ENCODE results near the gene ZDHHC7.

ZDHHC7 gene

DNA sequence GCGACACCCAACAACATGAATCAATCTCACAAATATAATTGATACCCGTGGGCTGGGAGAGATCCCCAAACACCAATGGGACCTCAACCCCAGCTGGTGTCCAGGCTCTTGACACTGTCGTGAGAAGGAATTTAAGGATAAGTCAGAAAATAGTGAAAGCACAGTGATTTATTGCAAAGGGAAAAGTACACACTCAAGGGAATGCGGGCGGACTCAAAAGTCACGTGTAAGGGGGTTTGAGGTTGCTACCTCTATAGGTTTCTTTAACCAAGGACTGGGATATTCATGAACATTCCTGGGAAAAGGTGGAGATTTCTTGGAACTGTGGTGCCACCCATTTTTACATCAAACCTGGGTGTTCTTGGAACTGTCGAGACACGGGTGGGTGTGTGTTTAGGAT, 6.3 kb upstream of the ZDHHC7 start:
- no peak for DNase-seq

DNA sequence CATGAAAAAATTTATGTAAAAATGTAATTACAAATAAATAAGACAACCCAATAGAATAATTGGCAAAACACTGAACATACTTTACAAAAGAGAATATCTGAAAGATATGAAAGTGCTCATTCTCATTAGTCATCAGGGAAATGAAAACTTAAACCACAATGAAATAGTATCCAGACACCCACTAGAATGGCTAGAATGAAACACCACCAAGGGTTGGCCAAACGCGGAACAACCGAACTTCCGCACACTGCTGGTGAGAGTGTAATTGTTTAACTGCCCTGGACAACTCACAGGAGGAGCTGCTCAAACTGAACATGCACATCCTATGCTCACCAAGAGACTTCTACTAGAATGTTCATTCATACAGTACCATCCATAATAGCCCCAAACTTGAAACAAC, 5.8 kb upstream of the ZDHHC7 start:
- no peak for DNase-seq

DNA sequence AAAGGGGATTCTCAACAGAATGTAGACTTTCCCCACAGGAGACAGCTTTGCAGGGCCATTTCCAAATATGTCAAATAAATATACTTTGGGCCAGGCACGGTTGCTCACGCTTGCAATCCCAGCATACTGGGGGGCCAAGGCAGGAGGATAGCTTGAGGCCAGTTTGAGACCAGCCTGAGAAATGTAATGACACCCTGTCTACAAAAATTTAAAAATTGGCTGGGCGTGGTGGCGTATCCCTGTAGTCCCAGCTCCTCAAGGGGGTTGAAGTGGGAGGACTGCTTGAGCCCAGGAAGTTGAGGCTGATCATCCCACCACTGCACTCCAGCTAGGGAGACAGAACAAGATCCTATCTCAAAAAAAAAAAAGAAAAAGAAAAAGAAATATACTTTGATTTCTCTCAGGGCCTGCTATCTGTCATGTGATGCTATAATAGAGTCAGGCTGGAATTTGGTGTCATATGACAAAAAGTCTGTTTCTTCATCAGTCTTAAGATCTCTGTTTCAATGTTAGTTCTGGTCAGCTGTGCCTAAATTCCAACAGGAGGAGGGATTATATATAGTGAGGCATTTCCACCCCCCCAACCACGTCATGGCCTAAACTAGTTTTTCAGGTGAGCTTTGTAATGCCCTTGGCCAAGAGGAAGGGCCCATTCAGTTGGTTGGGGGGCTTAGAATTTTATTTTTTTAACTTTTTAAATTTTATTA, 4.3 kb upstream of the ZDHHC7 start:
- DNase-seq = no peak

DNA sequence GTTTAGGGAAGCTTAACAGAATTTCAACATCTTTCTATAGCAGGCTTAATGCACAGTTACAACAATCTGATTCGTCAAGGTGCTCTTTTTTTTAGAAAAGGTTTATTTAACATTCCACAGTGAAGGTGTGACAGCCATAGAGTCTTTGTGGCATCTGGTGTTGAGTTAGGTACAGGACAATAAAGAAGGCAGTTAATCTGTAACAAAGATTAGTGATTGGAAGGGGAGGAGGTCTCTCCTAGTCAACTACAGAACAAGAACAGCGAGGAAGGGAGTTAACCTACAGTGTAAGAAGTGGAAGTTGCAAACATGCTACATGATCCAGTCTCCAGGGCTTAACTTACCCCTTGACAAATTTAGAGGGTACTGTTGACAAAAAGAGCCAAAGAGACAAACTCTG, 3.0 kb upstream of the ZDHHC7 start:
- DNase-seq = no peak

DNA sequence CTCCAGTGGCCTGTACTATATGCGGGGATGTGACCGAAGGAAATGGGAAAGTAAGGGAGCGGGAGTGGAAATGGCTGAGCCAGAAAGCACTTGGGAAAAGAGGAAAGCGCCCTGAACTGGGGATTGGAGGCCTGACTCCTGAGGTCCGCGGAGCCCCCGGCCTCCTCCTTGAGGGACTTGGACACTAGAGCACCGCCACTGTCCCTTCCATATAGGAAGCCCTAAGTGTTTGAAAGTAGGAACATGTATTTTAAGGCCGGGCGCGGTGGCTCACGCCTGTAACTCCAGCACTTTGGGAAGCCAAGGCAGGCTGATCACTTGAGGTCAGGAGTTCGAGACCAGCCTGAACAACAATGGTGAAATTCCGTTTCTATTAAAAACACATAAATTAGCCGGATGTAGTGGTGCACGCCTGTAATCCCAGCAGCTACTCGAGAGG, 530 bp upstream of the ZDHHC7 start:
- no peak for DNase-seq

DNA sequence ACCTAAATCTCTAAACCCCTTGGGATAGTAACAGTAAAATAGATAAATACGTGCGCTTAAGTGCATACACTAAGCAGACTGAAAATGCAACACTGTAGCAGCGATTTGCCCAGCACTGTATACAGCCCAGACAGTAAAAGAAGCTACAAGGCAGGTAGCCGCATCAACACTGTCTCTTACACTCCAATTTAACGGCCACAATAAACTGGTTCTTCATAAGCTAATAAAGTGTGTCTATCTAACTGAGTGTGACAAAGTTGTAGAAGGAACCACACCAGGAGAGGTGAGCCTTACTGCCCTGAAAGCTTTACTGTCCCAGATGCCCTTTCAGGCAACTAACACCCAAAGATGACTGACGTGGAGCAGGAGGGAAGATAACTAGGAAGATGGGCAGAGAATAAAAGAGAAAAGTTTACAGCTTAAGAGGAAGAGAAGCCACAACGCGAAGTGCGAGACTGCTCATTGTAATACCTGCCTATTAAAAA, 847 bp downstream of the ZDHHC7 start:
- DNase-seq = no peak

DNA sequence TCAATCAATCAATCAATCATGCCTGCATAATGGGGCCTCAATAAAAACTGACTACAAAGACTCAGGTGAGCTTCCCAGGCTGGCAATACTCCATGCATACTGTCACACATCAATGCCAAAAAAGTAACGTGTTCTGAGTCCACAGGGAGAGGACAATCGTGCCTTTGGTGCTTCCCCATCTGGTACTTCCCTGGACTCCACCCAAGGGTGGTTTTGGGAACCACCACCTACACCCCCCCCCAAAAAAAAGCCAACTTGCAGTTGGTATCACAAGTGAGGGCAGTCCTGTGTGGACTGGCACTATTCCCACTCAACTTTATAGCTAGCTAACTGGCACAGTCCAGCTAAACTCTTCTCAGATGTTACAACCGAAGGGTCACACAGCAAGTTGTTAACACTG, 3.1 kb downstream of the ZDHHC7 start:
- no peak for DNase-seq

DNA sequence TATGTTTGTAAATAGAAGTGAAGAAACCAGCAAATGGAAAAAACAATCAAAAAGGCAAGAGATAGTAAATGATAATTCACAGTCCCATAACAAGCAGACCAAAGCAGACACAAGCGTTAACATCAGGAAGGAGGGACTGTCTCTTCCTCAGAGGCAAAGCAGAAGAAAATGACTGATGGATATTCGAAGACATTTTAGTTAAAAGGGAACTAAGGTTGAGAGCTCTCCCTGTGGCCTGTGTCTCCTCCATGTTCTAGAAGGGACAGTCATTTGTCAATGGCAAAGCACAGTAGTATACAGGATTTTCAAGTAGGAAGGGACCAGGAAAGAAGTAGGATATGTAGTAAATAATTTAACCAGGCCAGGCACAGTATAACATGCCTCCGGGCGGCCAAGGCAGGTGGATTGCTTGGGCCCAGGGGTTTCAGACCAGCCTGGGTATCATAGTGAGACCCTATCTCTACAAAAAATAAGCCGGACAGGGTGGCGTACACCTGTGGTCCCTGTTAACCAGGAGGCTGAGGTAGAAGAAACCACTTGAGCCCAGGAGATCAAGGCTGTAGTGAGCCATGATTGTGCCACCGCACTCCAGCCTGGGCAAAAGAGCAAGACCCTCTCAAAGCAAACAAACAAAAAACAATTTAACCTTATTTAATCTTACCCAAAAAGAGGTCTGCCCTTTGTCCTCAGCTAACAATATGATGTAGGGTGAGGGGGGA, 3.7 kb downstream of the ZDHHC7 start:
- no peak for DNase-seq

DNA sequence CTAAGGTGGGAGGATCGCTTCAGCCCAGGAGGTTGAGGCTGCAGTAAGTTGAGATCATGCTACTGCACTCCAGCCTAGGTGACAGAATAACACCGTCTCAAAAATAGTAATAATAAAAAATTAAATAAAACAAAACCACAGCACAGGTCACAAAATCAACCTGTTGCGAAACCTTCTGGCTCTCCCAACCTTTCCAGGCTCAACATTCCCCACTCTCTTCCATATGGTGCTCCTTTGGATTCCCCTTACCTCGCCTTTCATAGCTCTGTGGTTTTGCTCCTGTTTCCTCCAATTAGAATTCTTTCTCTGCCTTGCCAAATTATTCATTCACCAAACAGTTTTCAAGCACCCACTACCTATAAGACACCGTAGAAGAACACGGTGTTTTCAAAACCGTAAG, 4.7 kb downstream of the ZDHHC7 start:
- DNase-seq = no peak

DNA sequence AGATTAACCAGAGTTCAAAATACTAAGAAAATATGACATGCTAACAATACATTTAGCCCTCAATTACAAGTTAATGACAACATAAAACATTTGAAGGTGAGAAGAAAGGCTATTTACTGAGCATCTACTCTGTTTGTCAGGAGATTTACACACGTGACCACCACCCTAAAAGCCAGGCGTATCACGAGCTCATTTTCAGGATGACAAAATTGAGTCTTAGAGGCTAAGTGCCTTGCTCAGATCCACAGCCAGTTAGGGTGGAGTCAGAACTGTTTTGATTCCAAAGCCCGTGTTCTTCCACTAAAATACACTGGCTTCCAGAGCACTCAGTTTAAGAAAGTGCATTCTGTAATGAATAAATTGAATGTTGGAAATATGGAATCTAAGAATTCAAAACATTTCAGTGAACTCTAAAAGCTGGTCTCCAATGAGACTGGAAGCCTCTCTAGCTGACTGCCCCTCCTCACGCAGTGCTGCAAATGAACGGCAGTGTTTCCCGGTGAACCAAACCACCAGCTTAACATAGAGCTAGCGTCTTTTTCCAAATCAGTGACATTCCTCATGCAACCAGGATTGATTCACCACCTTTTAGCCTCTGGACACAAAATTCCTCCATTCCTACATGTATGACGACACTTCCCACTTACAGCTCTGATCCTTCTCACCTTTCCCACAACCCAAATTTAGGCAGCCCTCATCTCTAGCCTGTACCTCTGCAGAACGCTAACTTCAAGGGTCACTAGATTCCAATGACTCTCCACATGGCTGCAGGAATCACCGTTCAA, 5.9 kb downstream of the ZDHHC7 start:
- DNase-seq = no peak

DNA sequence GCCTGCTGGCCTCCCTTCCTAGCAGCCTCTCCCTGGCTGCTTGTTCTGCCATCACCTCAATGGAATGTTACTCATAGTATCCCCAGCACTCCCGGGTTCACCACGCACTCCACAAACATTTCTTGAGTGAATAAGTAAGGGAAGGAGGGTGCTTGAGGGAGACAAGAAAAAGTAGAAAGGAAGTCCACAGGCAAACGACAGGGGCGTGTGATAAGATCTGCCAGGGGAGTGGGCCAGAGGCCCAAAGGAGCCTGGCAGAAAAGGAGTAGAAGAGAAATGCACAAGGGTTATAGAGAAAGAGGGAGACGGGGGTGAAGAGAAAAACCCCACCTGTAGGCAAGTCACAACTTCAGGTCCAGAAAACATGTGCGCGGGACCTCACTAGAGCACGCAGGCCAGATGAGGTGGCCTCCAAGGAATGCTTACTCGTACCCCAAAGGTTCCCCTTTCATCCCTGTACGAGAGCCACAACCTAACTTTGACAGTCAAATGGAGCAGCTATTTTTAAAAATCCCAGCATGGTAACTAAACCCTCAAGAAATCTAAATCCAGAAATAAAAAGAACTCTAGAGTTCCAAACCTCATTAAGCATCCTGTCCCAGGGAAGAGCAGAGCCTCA, 6.6 kb downstream of the ZDHHC7 start:
- DNase-seq = no peak

DNA sequence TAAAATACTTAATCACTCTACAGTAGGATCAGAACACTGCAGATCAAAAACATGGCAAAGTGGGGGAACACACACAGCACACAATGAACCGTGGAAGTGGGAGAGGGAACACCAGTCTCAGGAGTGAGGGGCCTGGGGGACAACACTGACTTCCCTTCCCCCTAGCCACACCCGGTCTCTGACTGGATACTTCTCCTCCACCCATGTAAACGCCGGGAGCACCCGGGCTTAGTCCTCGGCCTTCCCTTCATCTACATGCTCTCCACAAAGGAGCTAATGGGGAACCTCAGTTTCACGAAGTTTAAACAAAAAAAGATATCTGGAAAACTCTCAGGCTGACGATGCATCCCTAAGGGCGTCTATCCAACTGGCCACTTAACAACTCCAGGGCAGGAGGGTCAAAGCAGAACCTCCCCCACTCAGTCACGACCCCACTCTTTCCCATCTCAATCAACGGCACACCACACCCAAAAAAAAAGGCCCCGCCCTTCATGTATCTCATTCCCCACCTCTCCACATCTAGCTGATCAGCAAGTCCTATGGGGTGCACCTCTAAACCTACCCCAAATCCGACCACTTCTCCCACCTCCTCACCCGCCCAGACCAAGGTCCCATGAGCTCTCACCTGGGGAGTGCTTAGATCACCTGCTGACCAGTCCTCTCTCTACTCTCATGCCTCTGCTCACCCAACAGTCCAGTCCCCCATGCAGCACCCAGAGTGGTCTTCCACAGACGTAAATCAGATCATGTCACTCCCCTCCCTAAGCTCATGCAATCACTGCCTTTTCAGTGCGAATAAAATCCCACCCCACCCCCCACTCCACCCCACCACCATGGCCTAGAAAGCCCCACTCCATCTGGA, 7.4 kb downstream of the ZDHHC7 start:
- DNase-seq = no peak

DNA sequence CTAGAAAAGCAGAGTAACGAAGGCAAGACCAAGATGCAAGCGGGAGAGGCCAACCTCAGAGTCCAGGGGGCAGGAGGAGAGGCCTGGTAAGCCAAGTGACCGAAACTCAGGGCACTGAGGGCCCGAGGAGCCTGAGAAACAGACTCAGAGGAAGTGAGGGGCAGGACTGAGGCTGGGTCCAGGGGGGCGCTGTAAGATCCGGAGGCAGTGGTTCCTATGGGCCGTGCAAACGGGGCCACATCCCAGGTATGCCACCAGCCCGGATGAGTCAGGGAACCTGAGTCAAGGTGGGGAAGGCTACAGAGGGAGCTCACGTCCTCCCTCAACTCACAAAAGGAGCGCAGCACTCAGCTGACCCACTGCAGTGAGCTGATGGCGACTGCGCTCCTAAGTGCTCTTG, 8.3 kb downstream of the ZDHHC7 start:
- no peak for DNase-seq

DNA sequence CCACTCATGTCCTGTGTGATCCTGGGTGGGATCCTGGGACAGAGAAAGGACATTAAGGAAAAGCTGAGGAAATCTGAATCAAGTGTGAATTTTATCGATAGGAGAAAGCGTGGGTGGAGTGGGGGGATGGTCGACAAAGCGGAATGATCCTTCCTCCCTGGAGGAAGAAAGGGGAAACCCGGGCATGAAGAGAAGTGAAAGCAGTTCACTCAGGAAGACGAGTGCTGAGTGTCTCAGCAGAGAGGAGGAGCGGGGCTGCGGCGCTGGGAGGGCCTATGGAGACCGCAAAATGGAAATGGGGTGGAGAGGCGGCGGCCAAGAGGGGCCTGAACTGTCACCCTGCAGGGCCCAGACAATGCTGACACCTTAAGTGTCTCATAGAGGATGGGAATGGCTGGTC, 8.7 kb downstream of the ZDHHC7 start:
- no peak for DNase-seq

DNA sequence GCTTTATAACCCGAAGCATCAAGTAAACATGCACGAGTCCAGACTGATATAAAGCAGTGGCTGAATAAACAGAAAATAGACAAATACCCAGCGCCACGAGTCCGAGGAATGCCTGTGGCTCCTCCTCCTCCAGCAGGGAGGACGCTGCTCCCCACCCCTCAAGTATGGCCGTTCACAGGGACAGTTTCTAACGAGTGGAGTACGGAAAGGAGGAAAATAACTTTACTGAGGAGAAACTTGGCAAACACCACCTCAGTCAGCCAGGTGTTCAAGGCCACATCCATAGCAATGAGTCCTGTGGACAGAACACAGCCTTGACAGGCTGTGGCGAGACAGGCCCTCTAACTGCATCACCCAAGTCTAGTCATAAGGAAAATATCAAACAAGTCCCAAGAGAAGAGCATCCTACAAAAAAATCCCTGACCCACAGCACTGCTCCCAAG, 9.2 kb downstream of the ZDHHC7 start:
- DNase-seq = no peak

DNA sequence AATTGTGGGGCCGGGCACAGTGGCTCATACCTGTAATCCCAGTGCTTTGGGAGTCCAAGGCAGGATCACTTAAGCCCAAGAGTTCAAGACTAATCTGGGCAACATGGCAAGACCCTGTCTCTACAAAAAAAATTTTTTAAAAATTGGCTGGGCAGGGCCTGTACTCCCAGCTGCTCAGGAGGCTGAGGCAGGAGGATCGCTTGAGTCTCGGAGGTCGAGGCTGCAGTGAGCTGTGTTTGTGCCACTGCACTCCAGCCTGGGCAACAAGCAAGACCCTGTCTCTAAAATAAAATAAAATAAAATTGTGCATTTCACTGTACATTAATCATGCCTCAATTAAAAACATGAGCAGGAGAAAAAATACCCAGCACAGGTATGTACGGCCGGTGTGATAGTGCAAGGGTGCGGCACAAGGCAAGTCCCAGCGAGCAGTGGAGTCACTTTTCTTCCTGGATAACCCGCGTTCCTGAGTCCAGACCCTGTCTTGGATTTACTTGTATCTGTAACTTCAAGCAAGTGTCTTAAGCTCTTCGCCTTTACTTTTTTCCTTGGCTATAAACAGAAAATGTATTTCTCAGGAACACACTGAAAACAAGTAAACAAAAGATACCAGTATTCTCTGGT, 11.4 kb downstream of the ZDHHC7 start:
- DNase-seq = no peak

DNA sequence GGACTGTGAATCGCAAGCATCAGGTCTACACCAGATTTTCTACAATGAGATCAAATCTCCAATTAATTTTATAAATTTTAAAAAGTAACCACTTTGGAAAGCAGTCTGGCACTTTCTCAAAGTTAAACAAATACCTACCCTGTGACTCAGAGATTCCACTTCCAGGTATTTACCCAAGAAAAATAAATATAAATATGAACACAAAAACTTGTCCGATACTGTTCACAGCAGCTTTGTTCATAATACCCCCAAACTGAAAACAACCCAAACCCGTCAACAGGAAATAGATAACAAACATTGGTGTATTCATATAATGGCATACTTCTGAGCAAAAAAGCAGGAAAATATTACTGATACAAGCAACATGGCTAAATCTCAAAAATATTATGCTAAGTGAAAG, 12.1 kb downstream of the ZDHHC7 start:
- DNase-seq = no peak

DNA sequence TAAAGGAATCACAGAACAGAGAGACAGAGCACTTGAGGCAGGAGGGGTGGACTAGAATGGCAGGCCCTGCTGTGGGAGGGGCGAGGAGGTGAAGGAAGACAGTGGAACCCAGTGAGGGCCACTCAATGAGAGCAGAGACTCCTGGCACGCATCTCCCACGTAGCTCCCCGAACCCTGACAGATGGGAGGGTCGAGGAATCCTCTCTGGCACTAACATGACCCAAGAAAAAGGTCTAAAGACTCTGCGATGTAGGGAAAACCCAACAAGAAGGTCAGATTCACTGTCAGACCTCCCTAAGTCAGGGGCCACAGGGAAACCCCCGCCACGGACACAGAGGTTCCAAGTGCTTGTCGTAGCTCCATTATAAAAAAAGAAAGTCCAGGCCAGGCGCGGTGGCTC, 15.0 kb downstream of the ZDHHC7 start:
- no peak for DNase-seq

DNA sequence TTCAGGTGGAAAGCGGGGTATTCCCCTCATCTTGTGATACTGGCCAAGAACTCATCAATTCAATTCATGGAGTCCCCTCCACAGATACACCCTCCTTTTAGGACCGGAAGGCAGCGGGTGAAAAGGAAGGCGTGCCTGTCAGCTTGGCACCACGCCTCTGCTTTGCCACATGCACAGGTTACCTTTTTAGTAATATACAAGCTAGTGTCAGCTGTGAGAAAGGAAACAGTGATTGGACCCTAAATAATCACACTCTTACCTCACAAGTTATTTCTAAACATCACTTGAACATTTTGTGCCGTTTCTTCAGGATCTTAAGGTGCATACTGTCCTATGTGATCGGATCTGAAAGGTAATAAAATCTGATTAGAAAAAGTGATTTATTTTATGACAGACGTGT, 15.7 kb downstream of the ZDHHC7 start:
- DNase-seq = no peak

DNA sequence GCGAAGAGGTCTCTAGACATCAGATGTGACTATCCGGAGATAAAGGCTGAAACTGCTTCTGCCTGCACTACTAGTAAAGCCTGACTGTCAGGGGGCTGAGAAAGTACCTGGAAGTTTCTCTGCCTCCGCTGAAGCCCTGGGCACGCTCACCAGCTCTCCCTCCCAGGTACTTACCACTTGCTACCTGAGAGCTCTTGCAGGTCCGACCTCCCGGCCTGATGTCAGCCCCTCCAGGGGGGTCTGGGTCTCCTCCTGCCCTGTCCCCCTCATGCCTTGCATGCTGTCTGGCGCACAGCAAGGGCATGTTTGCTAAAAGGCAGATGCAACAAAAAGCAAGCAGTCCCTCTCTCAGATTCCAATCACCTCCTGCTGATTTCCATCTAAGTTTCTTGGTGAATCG, 17.4 kb downstream of the ZDHHC7 start:
- no peak for DNase-seq

DNA sequence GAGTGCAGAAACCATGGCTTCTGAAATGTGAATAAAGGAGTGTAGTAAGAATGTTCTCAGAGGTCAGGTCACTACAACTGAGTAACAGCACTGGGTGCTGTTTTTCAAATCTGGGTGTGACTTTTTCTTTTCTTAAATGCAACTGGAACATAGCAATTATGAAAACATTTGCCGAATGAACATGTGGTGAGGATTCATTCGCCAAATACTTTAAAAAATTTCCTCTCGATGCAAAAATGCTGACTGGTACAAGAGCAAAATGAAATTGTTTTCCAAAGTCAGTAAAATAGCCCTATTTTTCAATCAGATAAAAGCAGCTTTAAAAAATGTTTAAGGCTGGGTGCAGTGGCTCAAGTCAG, 18.6 kb downstream of the ZDHHC7 start:
- DNase-seq = no peak

DNA sequence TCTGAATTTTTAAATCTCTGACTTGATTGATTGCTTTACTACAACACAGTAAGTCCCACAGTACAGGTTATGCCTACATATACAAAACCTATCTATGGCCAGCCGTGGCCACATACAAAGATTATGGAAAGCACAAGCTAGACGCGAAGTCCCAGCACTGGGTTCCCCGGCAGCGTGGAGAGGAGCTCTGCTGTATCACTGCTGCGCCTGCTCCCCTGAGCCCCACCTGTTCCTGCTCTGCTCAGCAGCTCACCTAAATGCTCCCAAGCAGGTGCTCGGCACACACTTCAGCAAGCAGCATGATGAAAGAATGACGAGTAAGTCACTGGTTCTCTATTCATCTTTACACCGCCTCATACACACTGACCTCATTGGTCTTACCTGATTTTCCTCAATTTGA, 20.6 kb downstream of the ZDHHC7 start:
- no peak for DNase-seq

Measured in COR-L47 (cell line).